HepG2 (cell line): ENCODE measurements around the gene BAG5. TPM values are rescaled to one million over a fixed set of nuclear protein-coding genes. Genes with fewer than 3 reads are reported as not detected.

Experiments used
- ATAD3A ChIP-seq: sonication (generic); formaldehyde crosslinking; IDR thresholded peaks from 2 replicates; pipeline ENCODE4 v1.4.0; 2020; ENCODE audit warnings: missing genetic modification reagents
- BORCS8-MEF2B ChIP-seq: sonication (generic); formaldehyde crosslinking; IDR thresholded peaks from 2 replicates; pipeline ENCODE4 v1.8.0; 2022; ENCODE audit warnings: mild to moderate bottlenecking, missing genetic modification reagents
- CEBPB ChIP-seq: IDR thresholded peaks from 2 replicates; pipeline ENCODE4 v1.6.1; 2011; ENCODE audit warnings: low read depth, low read length, improper control_type of control experiment, borderline replicate concordance
- CREB3 ChIP-seq: sonication (generic); formaldehyde crosslinking; IDR thresholded peaks from 2 replicates; pipeline ENCODE4 v1.5.0; 2020; ENCODE audit warnings: missing genetic modification reagents
- E2F2 ChIP-seq: sonication (generic); formaldehyde crosslinking; IDR thresholded peaks from 2 replicates; pipeline ENCODE4 v1.4.0; 2020; ENCODE audit warnings: missing genetic modification reagents, borderline replicate concordance
- EEA1 ChIP-seq: sonication (generic); formaldehyde crosslinking; IDR thresholded peaks from 2 replicates; pipeline ENCODE4 v1.5.1; 2020; ENCODE audit warnings: mild to moderate bottlenecking, missing genetic modification reagents, borderline replicate concordance
- EP300 ChIP-seq, 3 experiments: sonication (generic) in 1 of 3; formaldehyde crosslinking in 1 of 3; IDR thresholded peaks; 2 replicates each; pipeline versions ENCODE4 v1.5.1 to v1.6.1; 2011 to 2020; ENCODE audit warnings: low read depth in 2 of 3, low read length in 2 of 3, borderline replicate concordance in 1 of 3, improper control_type of control experiment in 1 of 3, mild to moderate bottlenecking in 1 of 3, missing genetic modification reagents in 1 of 3, moderate library complexity in 1 of 3
- ERF ChIP-seq: IDR thresholded peaks from 2 replicates; pipeline ENCODE4 v1.6.1; 2018; ENCODE audit warnings: missing biosample characterization, missing genetic modification reagents
- FOSL2 ChIP-seq: sonication (generic); formaldehyde crosslinking; IDR thresholded peaks from 2 replicates; pipeline ENCODE4 v1.4.0; 2020; ENCODE audit warnings: missing genetic modification reagents
- GPBP1L1 ChIP-seq: sonication (generic); formaldehyde crosslinking; IDR thresholded peaks from 2 replicates; pipeline ENCODE4 v1.5.0; 2020; ENCODE audit warnings: mild to moderate bottlenecking, missing genetic modification reagents
- HINFP ChIP-seq: sonication (generic); formaldehyde crosslinking; IDR thresholded peaks from 2 replicates; pipeline ENCODE4 v1.4.0; 2020; ENCODE audit warnings: low read depth, mild to moderate bottlenecking, missing genetic modification reagents
- HMGA1 ChIP-seq: sonication (generic); formaldehyde crosslinking; conservative IDR thresholded peaks from 2 replicates; pipeline ENCODE4 v1.4.0; 2020; ENCODE audit warnings: missing genetic modification reagents
- HOXD1 ChIP-seq: sonication (generic); formaldehyde crosslinking; IDR thresholded peaks from 2 replicates; pipeline ENCODE4 v1.5.0; 2020; ENCODE audit warnings: missing genetic modification reagents
- MTF1 ChIP-seq: sonication (generic); formaldehyde crosslinking; IDR thresholded peaks from 2 replicates; pipeline ENCODE4 v1.5.0; 2020; ENCODE audit warnings: missing genetic modification reagents
- NFKBIZ ChIP-seq: IDR thresholded peaks from 2 replicates; pipeline ENCODE4 v1.6.1; 2018; ENCODE audit warnings: missing genetic modification reagents, missing compliant biosample characterization
- REXO4 ChIP-seq: sonication (generic); formaldehyde crosslinking; IDR thresholded peaks from 2 replicates; pipeline ENCODE4 v1.8.0; 2022; ENCODE audit warnings: missing genetic modification reagents, mild to moderate bottlenecking, borderline replicate concordance
- TBX3 ChIP-seq: fragments of 450-650 bp; IDR thresholded peaks from 2 replicates; pipeline ENCODE4 v1.6.1; 2017; ENCODE audit warnings: antibody characterized with exemption, mild to moderate bottlenecking, inconsistent platforms, borderline replicate concordance
- TGIF2 ChIP-seq: IDR thresholded peaks from 2 replicates; pipeline ENCODE4 v1.6.1; 2016; ENCODE audit warnings: control low read depth, missing compliant biosample characterization
- U2AF1 ChIP-seq: fragments of 200-400 bp; formaldehyde crosslinking; optimal IDR thresholded peaks from 2 replicates; pipeline ENCODE3; 2017; ENCODE audit warnings: mild to moderate bottlenecking, low read depth, low read length
- ZKSCAN5 ChIP-seq: sonication (generic); formaldehyde crosslinking; IDR thresholded peaks from 2 replicates; pipeline ENCODE4 v1.5.1; 2020; ENCODE audit warnings: mild to moderate bottlenecking, missing genetic modification reagents
- ZNF180 ChIP-seq: sonication (generic); formaldehyde crosslinking; IDR thresholded peaks from 2 replicates; pipeline ENCODE4 v1.4.0; 2020; ENCODE audit warnings: low read depth, missing genetic modification reagents, borderline replicate concordance
- ZNF337 ChIP-seq: sonication (generic); formaldehyde crosslinking; IDR thresholded peaks from 2 replicates; pipeline ENCODE4 v1.5.1; 2020; ENCODE audit warnings: missing genetic modification reagents, low read depth, mild to moderate bottlenecking, borderline replicate concordance
- ZNF850 ChIP-seq: sonication (generic); formaldehyde crosslinking; conservative IDR thresholded peaks from 2 replicates; pipeline ENCODE4 v1.9.0; 2021; ENCODE audit warnings: mild to moderate bottlenecking, missing genetic modification reagents
- ZSCAN31 ChIP-seq: sonication (generic); formaldehyde crosslinking; IDR thresholded peaks from 2 replicates; pipeline ENCODE4 v1.5.0; 2020; ENCODE audit warnings: low read depth, mild to moderate bottlenecking, missing genetic modification reagents
- ZSCAN9 ChIP-seq: IDR thresholded peaks from 2 replicates; pipeline ENCODE4 v1.6.1; 2016; ENCODE audit warnings: borderline replicate concordance
- polyA plus RNA-seq, 8 experiments: library from polyadenylated mRNA; depleted of rRNA in 3 of 8; stranded (reverse) in 7 of 8; unstranded in 1 of 8; fragments of >200 nt; fragmentation: Illumina TruSeq in 4 of 8; extraction: Trizol in 4 of 8; gene quantifications; 2 replicates each; pipeline versions ENCODE4 v1.2.1 to v1.2.3, GENCODE V29; 2011 to 2016; ENCODE audit warnings: low read depth in 4 of 8, missing spikeins in 1 of 8, mixed read lengths in 1 of 8; ENCODE audit not compliant: insufficient read depth in 1 of 8
- total RNA-seq, 5 experiments: library from RNA; depleted of rRNA; stranded (reverse); fragments of >200 nt; fragmentation: Illumina TruSeq; extraction: Trizol; gene quantifications; 2 replicates each; pipeline ENCODE4 v1.2.3, GENCODE V29; 2016; ENCODE audit warnings: low read depth in 1 of 5

The BAG5 gene
- total and polyA plus RNA-seq, 2 of the 13 experiments (the other 11 are each of a cell fraction or from before 2014, with no cell fraction given), result 3.5 to 21.0 TPM

- no peak for TF ChIP-seq ZNF180 (CRISPR knock-in tag)
- no peak for TF ChIP-seq MTF1 (CRISPR knock-in tag)
- TF ChIP-seq NFKBIZ (CRISPR knock-in tag), result no peak
- no peak for TF ChIP-seq ZKSCAN5 (CRISPR knock-in tag)
- no peak for TF ChIP-seq CEBPB
- TF ChIP-seq TGIF2 (CRISPR knock-in tag), result 0 out of 2 replicates have a peak, but pooled peaks have one; percentile 26
- TF ChIP-seq GPBP1L1 (CRISPR knock-in tag), result no peak
- TF ChIP-seq ZNF850 (CRISPR knock-in tag), result no peak
- peak; percentile 63; the same call in 1 of the 2 replicates for TF ChIP-seq ZSCAN31 (CRISPR knock-in tag)
- no peak for TF ChIP-seq E2F2 (CRISPR knock-in tag)
- peak; percentile 33; the same call in 1 of the 2 replicates for TF ChIP-seq BORCS8-MEF2B (CRISPR knock-in tag)
- TF ChIP-seq HMGA1 (CRISPR knock-in tag), result no peak
- no peak for TF ChIP-seq EEA1 (CRISPR knock-in tag)
- peak; percentile 32; the same call in 1 of the 2 replicates for TF ChIP-seq HOXD1 (CRISPR knock-in tag)
- no peak for TF ChIP-seq CREB3 (CRISPR knock-in tag)
- peak; percentile 22; the same call in 1 of the 2 replicates for TF ChIP-seq FOSL2 (CRISPR knock-in tag)
- peak; percentile 8; the same call in 1 of the 2 replicates for TF ChIP-seq HINFP
- no peak for TF ChIP-seq ATAD3A (CRISPR knock-in tag)
- TF ChIP-seq U2AF1, result no peak
- TF ChIP-seq REXO4 (CRISPR knock-in tag), result no peak
- peak; percentile 4; the same call in 1 of the 2 replicates for TF ChIP-seq ERF (CRISPR knock-in tag)
- no peak for TF ChIP-seq TBX3
- TF ChIP-seq EP300 (IDR thresholded peaks at IDR 0.05; ENCODE audit: low read depth in 2 of 2, low read length in 2 of 2), result 0 out of 4 replicates have a peak, but pooled peaks of 1 of the 2 experiments have one; percentile 12
- 0 out of 2 replicates have a peak, but pooled peaks have one; percentile 18 for TF ChIP-seq EP300 (CRISPR knock-in tag; IDR thresholded peaks at IDR 0.05; ENCODE audit: borderline replicate concordance)
- no peak for TF ChIP-seq ZSCAN9 (CRISPR knock-in tag)
- TF ChIP-seq ZNF337, result 0 out of 2 replicates have a peak, but pooled peaks have one; percentile 29
These were observed at the start of gene BAG5, which contains the start of gene COA8 (continued) for GRCh38 chr14:103562429-103563225.
